ENCODE results near the gene POLD3.
A peak's percentile ranks its signal among the peaks of the same experiment; 100 is the strongest.

POLD3 gene

GRCh38 chr11:74602637-74603556 lies 10.5 kb downstream of the POLD3 start:
- Histone ChIP-seq H3K27ac (no peak overlapping the region), H3K9me3 (ENCODE audit: low read depth, low read length) (no peaks in the 10 kb centered on the region), H3K36me3 (ENCODE audit: insufficient read depth, low read length) (peaks cover 66% of the 10 kb centered on the region), H3K9ac (ENCODE audit: insufficient read length) (no peak overlapping the region), H3K4me3 (no peak overlapping the region)
- no peak for DNase-seq (ENCODE audit: low read depth, low spot score)
- TF ChIP-seq EZH2 (IDR thresholded peaks at IDR 0.05), result no peak
- TF ChIP-seq FOXP2 (optimal IDR thresholded peaks at IDR 0.05; ENCODE audit: control extremely low read depth, extremely low read length, insufficient read depth), result no peak
- TF ChIP-seq POLR2AphosphoS5 (IDR thresholded peaks at IDR 0.05; ENCODE audit: borderline replicate concordance, low read depth, low read length), result no peak

- TF ChIP-seq POLR2AphosphoS5 (IDR thresholded peaks at IDR 0.05; ENCODE audit: borderline replicate concordance, low read depth, low read length), result no peak
- Histone ChIP-seq H3K27ac (peak overlapping the region; percentile 20; the same call in 1 of the 2 replicates), H3K4me3 (no peak overlapping the region), H3K36me3 (ENCODE audit: insufficient read depth, low read length) (peaks cover 66% of the 10 kb centered on the region), H3K9ac (ENCODE audit: insufficient read length) (no peak overlapping the region), H3K9me3 (ENCODE audit: low read depth, low read length) (no peaks in the 10 kb centered on the region)
- DNase-seq (ENCODE audit: low read depth, low spot score), result no peak
These were observed 11.5 kb downstream of the POLD3 start for GRCh38 chr11:74603845-74604244.

GRCh38 chr11:74604311-74604710 lies 11.9 kb downstream of the POLD3 start:
- H3K36me3 ChIP-seq (ENCODE audit: insufficient read depth, low read length), result peaks cover 64% of the 10 kb centered on the region
- no peak overlapping the region for H3K9ac ChIP-seq (ENCODE audit: insufficient read length)
- no peak for DNase-seq (ENCODE audit: low read depth, low spot score)
- TF ChIP-seq EZH2 (IDR thresholded peaks at IDR 0.05) (no peak), POLR2AphosphoS5 (IDR thresholded peaks at IDR 0.05; ENCODE audit: borderline replicate concordance, low read depth, low read length) (no peak), FOXP2 (optimal IDR thresholded peaks at IDR 0.05; ENCODE audit: control extremely low read depth, extremely low read length, insufficient read depth) (no peak)
- no peaks in the 10 kb centered on the region for H3K9me3 ChIP-seq (ENCODE audit: low read depth, low read length)
- peak overlapping the region; percentile 20; the same call in 1 of the 2 replicates for H3K27ac ChIP-seq
- no peak overlapping the region for H3K4me3 ChIP-seq

- Histone ChIP-seq H3K9ac (ENCODE audit: insufficient read length) (no peak overlapping the region), H3K4me3 (no peak overlapping the region), H3K36me3 (ENCODE audit: insufficient read depth, low read length) (peaks cover 69% of the 10 kb centered on the region), H3K27ac (no peak overlapping the region), H3K9me3 (ENCODE audit: low read depth, low read length) (no peaks in the 10 kb centered on the region)
- TF ChIP-seq FOXP2 (optimal IDR thresholded peaks at IDR 0.05; ENCODE audit: control extremely low read depth, extremely low read length, insufficient read depth) (no peak), POLR2AphosphoS5 (IDR thresholded peaks at IDR 0.05; ENCODE audit: borderline replicate concordance, low read depth, low read length) (no peak), EZH2 (IDR thresholded peaks at IDR 0.05) (no peak)
- DNase-seq (ENCODE audit: low read depth, low spot score), result no peak
These were observed 13.0 kb downstream of the POLD3 start for GRCh38 chr11:74605403-74605802.

GRCh38 chr11:74608431-74608830 lies 16.0 kb downstream of the POLD3 start:
- no peak overlapping the region for H3K9ac ChIP-seq (ENCODE audit: insufficient read length)
- peak overlapping the region; percentile 39; the same call in 1 of the 2 replicates for H3K27ac ChIP-seq
- TF ChIP-seq FOXP2 (optimal IDR thresholded peaks at IDR 0.05; ENCODE audit: control extremely low read depth, extremely low read length, insufficient read depth), result no peak
- no peak overlapping the region for H3K4me3 ChIP-seq
- no peak for DNase-seq (ENCODE audit: low read depth, low spot score)
- H3K36me3 ChIP-seq (ENCODE audit: insufficient read depth, low read length), result peaks cover 76% of the 10 kb centered on the region
- H3K9me3 ChIP-seq (ENCODE audit: low read depth, low read length), result no peaks in the 10 kb centered on the region

GRCh38 chr11:74611369-74611861 lies 19.0 kb downstream of the POLD3 start:
- Histone ChIP-seq H3K9ac (ENCODE audit: insufficient read length) (peak overlapping the region; percentile 62), H3K36me3 (ENCODE audit: insufficient read depth, low read length) (peaks cover 76% of the 10 kb centered on the region), H3K4me3 (peak overlapping the region; percentile 21; the same call in 1 of the 2 replicates), H3K27ac (peak overlapping the region; percentile 94), H3K9me3 (ENCODE audit: low read depth, low read length) (no peaks in the 10 kb centered on the region)
- TF ChIP-seq FOXP2 (optimal IDR thresholded peaks at IDR 0.05; ENCODE audit: control extremely low read depth, extremely low read length, insufficient read depth), result no peak
- no peak for TF ChIP-seq EZH2 (IDR thresholded peaks at IDR 0.05)
- no peak for TF ChIP-seq POLR2AphosphoS5 (IDR thresholded peaks at IDR 0.05; ENCODE audit: borderline replicate concordance, low read depth, low read length)
- DNase-seq (ENCODE audit: low read depth, low spot score), result peak; percentile 47

- Histone ChIP-seq H3K4me3 (no peak overlapping the region), H3K27ac (no peak overlapping the region), H3K9ac (ENCODE audit: insufficient read length) (no peak overlapping the region), H3K9me3 (ENCODE audit: low read depth, low read length) (no peaks in the 10 kb centered on the region), H3K36me3 (ENCODE audit: insufficient read depth, low read length) (peaks cover 83% of the 10 kb centered on the region)
- TF ChIP-seq POLR2AphosphoS5 (IDR thresholded peaks at IDR 0.05; ENCODE audit: borderline replicate concordance, low read depth, low read length) (no peak), FOXP2 (optimal IDR thresholded peaks at IDR 0.05; ENCODE audit: control extremely low read depth, extremely low read length, insufficient read depth) (no peak), EZH2 (IDR thresholded peaks at IDR 0.05) (no peak)
- DNase-seq (ENCODE audit: low read depth, low spot score), result no peak
These were observed 20.5 kb downstream of the POLD3 start for GRCh38 chr11:74612877-74613276.

- Histone ChIP-seq H3K9ac (ENCODE audit: insufficient read length) (no peak overlapping the region), H3K4me3 (no peak overlapping the region), H3K36me3 (ENCODE audit: insufficient read depth, low read length) (peaks cover 83% of the 10 kb centered on the region), H3K9me3 (ENCODE audit: low read depth, low read length) (no peaks in the 10 kb centered on the region), H3K27ac (0 out of 2 replicates have a peak overlapping the region, but pooled peaks have one; percentile 11)
- TF ChIP-seq POLR2AphosphoS5 (IDR thresholded peaks at IDR 0.05; ENCODE audit: borderline replicate concordance, low read depth, low read length), result no peak
- no peak for TF ChIP-seq FOXP2 (optimal IDR thresholded peaks at IDR 0.05; ENCODE audit: control extremely low read depth, extremely low read length, insufficient read depth)
- no peak for TF ChIP-seq EZH2 (IDR thresholded peaks at IDR 0.05)
- DNase-seq (ENCODE audit: low read depth, low spot score), result no peak
These were observed 22.9 kb downstream of the POLD3 start for GRCh38 chr11:74615311-74615710.
